Putamen (tissue), 1 donor: Measurements from ENCODE around the gene C13orf46.

Experiments
- DNase-seq: peaks from one replicate; pipeline ENCODE4 v3.0.0-alpha.2; 2016; ENCODE audit warnings: low spot score

C13orf46 gene

DNA sequence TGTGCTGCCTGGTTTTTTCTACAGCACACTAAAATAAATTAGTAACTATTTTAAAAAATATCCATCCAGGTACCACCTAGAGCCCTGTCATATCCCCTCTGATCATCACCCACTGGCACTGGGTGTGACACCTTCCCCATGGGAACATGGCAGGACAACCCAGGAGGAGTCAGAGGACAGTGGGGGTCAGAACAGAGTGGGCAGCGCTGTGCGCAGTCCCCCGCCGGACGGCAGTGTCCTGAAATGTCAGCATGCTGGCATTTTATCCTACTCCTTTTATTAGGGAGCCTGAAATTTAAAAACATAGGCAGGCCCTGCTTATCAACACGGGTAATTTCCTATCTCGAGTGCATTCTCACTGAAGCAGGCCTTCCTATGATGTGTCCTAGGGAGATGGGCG is 67.9 kb downstream of the C13orf46 start:
- DNase-seq = no peak

DNA sequence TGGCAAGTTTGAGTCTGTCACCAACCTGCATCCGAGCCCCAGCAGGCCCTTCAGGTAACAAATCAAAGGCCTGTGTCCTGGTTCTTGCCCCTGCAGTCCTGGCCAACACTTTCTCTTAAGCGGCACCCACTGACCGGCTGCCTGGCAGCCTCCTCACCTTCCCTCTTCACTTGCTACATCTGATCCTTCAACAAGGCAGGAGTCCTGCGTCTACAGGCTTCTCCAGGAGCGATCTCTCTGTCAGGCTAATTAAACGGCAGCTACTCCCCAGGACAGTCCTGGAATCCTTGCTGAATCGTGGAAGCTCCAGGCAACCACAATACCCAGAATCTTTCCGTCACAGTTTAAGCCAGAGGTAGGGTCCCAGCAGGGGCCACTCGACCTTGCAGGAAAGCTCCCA is 68.9 kb downstream of the C13orf46 start:
- DNase-seq = no peak

GRCh38 chr13:113904411-113904810 is 69.5 kb downstream of the C13orf46 start:
- peak; percentile 26 for DNase-seq

DNA sequence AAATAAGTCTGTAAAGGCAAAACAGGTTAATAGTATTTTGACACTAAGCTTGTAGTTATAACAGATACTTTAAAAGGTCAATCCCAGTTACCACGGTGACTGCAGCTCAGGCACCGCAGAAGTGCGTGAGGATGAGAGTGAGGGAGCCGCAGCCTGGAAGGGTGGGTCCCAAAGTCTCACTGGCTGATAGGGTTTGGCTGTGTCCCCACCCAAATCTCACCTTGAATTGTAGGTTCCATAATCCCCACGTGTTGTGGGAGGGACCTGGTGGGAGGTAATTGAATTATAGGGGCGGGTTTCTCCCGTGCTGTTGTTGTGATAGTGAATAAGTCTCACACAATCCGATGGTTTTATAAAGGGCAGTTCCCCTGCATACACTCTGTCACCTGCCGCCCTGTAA is 70.0 kb downstream of the C13orf46 start:
- no peak for DNase-seq
